Activated CD8-positive, alpha-beta T cell treated with anti-CD3 and anti-CD28 coated beads, Interleukin-2, amount 10 ng/mL, durations not matched to agents 7 days and 5 days (primary cell): ENCODE data around the gene PCDHB12. TPM values are rescaled to one million over a fixed set of nuclear protein-coding genes. Genes with fewer than 3 reads are reported as not detected.
A peak's percentile ranks its signal among the peaks of the same experiment; 100 is the strongest.
"Not testable (repeated sequence)": the region's sequence is repeated elsewhere in the genome, so short reads cannot be mapped to it uniquely, and the experiment has no call there.

Source experiments
- ATAC-seq: fragments of 150-1000 bp; cut with Tn5 transposase; one replicate; pipeline ENCODE4 v1.10.0; 2021; ENCODE audit warnings: moderate library complexity
- CTCF ChIA-PET: fragments of 350-600 bp; sonication (Branson Sonifier 250); formaldehyde crosslinking; loops from one replicate; lab custom pipeline; 2021; ENCODE audit warnings: antibody characterized with exemption; lab: Charles Lee
- POLR2A ChIA-PET: fragments of 350-600 bp; sonication (Branson Sonifier 250); formaldehyde crosslinking; loops from one replicate; lab custom pipeline; 2021; ENCODE audit warnings: antibody characterized with exemption; lab: Charles Lee
- DNase-seq: peaks from one replicate; pipeline ENCODE4 v3.0.0-alpha.2; 2020
- H3K27ac Mint-ChIP-seq: one replicate; pipeline ENCODE4 v1.8.0; 2021; ENCODE audit warnings: mild to moderate bottlenecking, mixed read lengths
- H3K27me3 Mint-ChIP-seq: one replicate; pipeline ENCODE4 v1.8.0; 2021; ENCODE audit warnings: low read depth, mixed read lengths
- H3K36me3 Mint-ChIP-seq: one replicate; pipeline ENCODE4 v1.8.0; 2021; ENCODE audit warnings: low read depth, mixed read lengths
- H3K4me1 Mint-ChIP-seq: one replicate; pipeline ENCODE4 v1.8.0; 2021; ENCODE audit warnings: low read depth, mixed read lengths
- H3K4me3 Mint-ChIP-seq: one replicate; pipeline ENCODE4 v1.8.0; 2021; ENCODE audit warnings: mild to moderate bottlenecking, mixed read lengths
- H3K9me3 Mint-ChIP-seq: one replicate; pipeline ENCODE4 v1.8.0; 2022; ENCODE audit warnings: mixed read lengths; ENCODE audit not compliant: insufficient read depth
- total RNA-seq, 2 experiments: library from RNA; stranded (reverse); gene quantifications; one replicate each; pipeline ENCODE4 v1.2.3, GENCODE V29; 2021

Gene PCDHB12
- not detected for total RNA-seq

GRCh38 chr5:141208478-141208877 lies at the start of gene PCDHB12:
PCDHB12 (plus strand) TSS chr5:141208719; CDS start chr5:141208908, 189 bp downstream.
- Mint-ChIP-seq H3K36me3 (peaks cover 5% of the 10 kb centered on the region), H3K9me3 (peaks cover 14% of the 10 kb centered on the region), H3K27me3 (peaks cover 7% of the 10 kb centered on the region), H3K4me1 (no peaks in the 10 kb centered on the region), H3K27ac (no peak within 1 kb of the TSS), H3K4me3 (no peak within 1 kb of the TSS)
- ATAC-seq = no peak
- ChIA-PET CTCF (interaction anchor here (0.7 kb wide), 1 partner anchor 9 kb away, joined by 3 read pairs; no protein-coding TSS in a partner anchor), POLR2A (no interaction called here)
- no peak for DNase-seq

- Mint-ChIP-seq H3K4me1 (no peaks in the 10 kb centered on the region), H3K9me3 (peaks cover 19% of the 10 kb centered on the region), H3K4me3 (no peak within 1 kb of the TSS), H3K27ac (no peak within 1 kb of the TSS), H3K36me3 (no peaks in the 10 kb centered on the region), H3K27me3 (peaks cover 3% of the 10 kb centered on the region)
- ChIA-PET CTCF (no interaction called here), POLR2A (no interaction called here)
- ATAC-seq (no peak), DNase-seq (peak; percentile 33)
Observed at GRCh38 chr5:141172381-141173204, 35.9 kb upstream of the PCDHB12 start, which contains the start of gene PCDHB7. PCDHB7 (plus strand) TSS chr5:141172644; CDS start chr5:141172836, 192 bp downstream.

- ATAC-seq, H3K36me3 Mint-ChIP-seq, H3K4me1 Mint-ChIP-seq, H3K27me3 Mint-ChIP-seq, H3K4me3 Mint-ChIP-seq, POLR2A ChIA-PET, CTCF ChIA-PET, DNase-seq, H3K9me3 Mint-ChIP-seq, H3K27ac Mint-ChIP-seq: not testable (repeated sequence)
Observed at GRCh38 chr5:141174291-141175104, 34.0 kb upstream of the PCDHB12 start.

DNA sequence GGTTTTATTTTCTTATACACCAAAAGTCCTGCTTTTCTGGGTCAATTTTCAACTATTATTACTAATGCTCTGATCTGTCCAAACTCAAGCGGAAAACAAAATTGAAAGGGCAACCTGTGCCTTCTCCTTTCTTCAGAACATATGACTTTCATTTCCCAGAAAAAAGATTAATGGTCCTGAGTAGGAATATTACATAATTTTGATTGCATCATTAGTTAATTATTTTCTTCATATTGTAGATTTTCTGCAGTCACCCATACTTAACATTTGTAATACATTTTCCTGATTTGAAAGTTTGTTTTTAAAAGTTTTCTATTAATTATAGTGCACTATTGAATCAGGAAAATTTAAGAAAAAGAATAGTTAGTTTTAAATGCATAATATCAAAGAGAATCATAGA lies 32.6 kb upstream of the PCDHB12 start:
- H3K27ac Mint-ChIP-seq = no peak overlapping the region
- no peak overlapping the region for H3K4me3 Mint-ChIP-seq
- H3K36me3 Mint-ChIP-seq = no peaks in the 10 kb centered on the region
- ChIA-PET POLR2A (no interaction called here), CTCF (no interaction called here)
- no peak for DNase-seq
- peaks cover 1% of the 10 kb centered on the region for H3K27me3 Mint-ChIP-seq
- ATAC-seq = no peak
- no peaks in the 10 kb centered on the region for H3K4me1 Mint-ChIP-seq
- peaks cover 12% of the 10 kb centered on the region for H3K9me3 Mint-ChIP-seq

GRCh38 chr5:141177577-141178191 lies 30.8 kb upstream of the PCDHB12 start, which contains the start of gene PCDHB8:
PCDHB8 (plus strand) TSS chr5:141177790; CDS start chr5:141178035, 245 bp downstream.
- H3K4me1 Mint-ChIP-seq, H3K27me3 Mint-ChIP-seq, CTCF ChIA-PET, POLR2A ChIA-PET, ATAC-seq, H3K36me3 Mint-ChIP-seq, H3K4me3 Mint-ChIP-seq, H3K27ac Mint-ChIP-seq, DNase-seq: not testable (repeated sequence)
- H3K9me3 Mint-ChIP-seq = peaks cover 21% of the 10 kb centered on the region

DNA sequence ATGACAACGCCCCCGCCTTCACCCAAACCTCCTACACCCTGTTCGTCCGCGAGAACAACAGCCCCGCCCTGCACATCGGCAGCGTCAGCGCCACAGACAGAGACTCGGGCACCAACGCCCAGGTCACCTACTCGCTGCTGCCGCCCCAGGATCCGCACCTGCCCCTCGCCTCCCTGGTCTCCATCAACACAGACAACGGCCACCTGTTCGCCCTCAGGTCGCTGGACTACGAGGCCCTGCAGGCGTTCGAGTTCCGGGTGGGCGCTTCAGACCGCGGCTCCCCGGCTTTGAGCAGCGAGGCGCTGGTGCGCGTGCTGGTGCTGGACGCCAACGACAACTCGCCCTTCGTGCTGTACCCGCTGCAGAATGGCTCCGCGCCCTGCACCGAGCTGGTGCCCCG lies 29.1 kb upstream of the PCDHB12 start:
- DNase-seq, CTCF ChIA-PET, POLR2A ChIA-PET, H3K27me3 Mint-ChIP-seq, H3K4me1 Mint-ChIP-seq, H3K27ac Mint-ChIP-seq, ATAC-seq, H3K4me3 Mint-ChIP-seq, H3K36me3 Mint-ChIP-seq: not testable (repeated sequence)
- peaks cover 16% of the 10 kb centered on the region for H3K9me3 Mint-ChIP-seq

DNA sequence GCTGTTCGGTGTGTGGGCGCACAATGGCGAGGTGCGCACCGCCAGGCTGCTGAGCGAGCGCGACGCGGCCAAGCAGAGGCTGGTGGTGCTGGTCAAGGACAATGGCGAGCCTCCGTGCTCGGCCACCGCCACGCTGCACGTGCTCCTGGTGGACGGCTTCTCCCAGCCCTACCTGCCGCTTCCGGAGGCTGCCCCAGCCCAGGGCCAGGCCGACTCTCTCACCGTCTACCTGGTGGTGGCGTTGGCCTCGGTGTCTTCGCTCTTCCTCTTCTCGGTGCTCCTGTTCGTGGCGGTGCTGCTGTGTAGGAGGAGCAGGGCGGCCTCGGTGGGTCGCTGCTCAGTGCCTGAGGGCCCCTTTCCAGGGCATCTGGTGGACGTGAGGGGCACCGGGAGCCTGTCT lies 28.6 kb upstream of the PCDHB12 start:
- ATAC-seq, POLR2A ChIA-PET, H3K4me3 Mint-ChIP-seq, H3K4me1 Mint-ChIP-seq, H3K27me3 Mint-ChIP-seq, H3K27ac Mint-ChIP-seq, H3K36me3 Mint-ChIP-seq, DNase-seq, CTCF ChIA-PET: not testable (repeated sequence)
- peaks cover 20% of the 10 kb centered on the region for H3K9me3 Mint-ChIP-seq

DNA sequence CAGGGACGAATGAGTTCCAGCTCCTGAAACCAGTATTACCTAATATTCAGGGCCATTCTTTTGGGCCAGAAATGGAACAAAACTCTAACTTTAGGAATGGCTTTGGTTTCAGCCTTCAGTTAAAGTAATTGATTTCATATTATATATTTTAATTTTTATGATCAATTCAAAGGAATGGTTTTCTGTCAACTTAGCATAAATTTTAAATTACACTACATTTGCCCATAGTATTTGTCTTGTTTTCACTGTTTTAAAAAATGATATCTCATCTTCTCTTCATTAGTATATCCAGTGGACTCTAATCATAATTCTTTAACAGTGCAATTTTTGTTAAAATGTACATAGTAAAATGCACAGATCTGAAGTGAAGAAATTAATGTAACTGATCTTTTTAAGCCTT lies 28.2 kb upstream of the PCDHB12 start:
- DNase-seq = no peak
- ATAC-seq = no peak
- no peak overlapping the region for H3K27ac Mint-ChIP-seq
- H3K4me1 Mint-ChIP-seq = no peaks in the 10 kb centered on the region
- H3K4me3 Mint-ChIP-seq = no peak overlapping the region
- peaks cover 24% of the 10 kb centered on the region for H3K9me3 Mint-ChIP-seq
- H3K36me3 Mint-ChIP-seq = peaks cover 7% of the 10 kb centered on the region
- ChIA-PET POLR2A (no interaction called here), CTCF (no interaction called here)
- peaks cover 1% of the 10 kb centered on the region for H3K27me3 Mint-ChIP-seq

DNA sequence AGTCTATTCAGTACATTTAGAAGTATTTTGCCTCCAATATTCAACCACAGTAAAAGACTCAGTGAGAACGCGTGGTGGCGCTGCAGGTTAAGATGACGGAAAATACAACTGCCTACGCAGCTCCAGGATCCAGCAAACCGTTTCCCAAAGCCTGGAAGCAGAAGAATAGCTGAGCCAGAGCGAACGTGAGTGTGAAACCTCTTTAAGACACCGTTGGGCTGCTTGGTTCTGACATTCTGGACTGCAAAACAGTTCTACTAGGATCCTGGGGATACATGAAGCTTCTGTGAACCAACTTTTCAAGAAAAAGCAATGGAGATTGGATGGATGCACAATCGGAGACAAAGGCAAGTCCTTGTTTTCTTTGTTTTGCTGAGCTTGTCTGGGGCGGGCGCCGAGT lies 26.3 kb upstream of the PCDHB12 start, which contains the start of gene PCDHB16:
Gene PCDHB16, plus strand, starts transcription at position 140 of the 400 bp plus-strand sequence. Its CDS starts 173 bp downstream, at position 313.
- peaks cover 7% of the 10 kb centered on the region for H3K36me3 Mint-ChIP-seq
- ATAC-seq = no peak
- H3K4me3 Mint-ChIP-seq = no peak within 1 kb of the TSS
- H3K27ac Mint-ChIP-seq = no peak within 1 kb of the TSS
- H3K27me3 Mint-ChIP-seq = peaks cover 1% of the 10 kb centered on the region
- DNase-seq = no peak
- no peaks in the 10 kb centered on the region for H3K4me1 Mint-ChIP-seq
- POLR2A ChIA-PET = no interaction called here
- peaks cover 34% of the 10 kb centered on the region for H3K9me3 Mint-ChIP-seq
- CTCF ChIA-PET = interaction anchor here (0.8 kb wide), 1 partner anchor 239 kb away, joined by 3 read pairs; the partner anchor contains the start of gene PCDHGA11

DNA sequence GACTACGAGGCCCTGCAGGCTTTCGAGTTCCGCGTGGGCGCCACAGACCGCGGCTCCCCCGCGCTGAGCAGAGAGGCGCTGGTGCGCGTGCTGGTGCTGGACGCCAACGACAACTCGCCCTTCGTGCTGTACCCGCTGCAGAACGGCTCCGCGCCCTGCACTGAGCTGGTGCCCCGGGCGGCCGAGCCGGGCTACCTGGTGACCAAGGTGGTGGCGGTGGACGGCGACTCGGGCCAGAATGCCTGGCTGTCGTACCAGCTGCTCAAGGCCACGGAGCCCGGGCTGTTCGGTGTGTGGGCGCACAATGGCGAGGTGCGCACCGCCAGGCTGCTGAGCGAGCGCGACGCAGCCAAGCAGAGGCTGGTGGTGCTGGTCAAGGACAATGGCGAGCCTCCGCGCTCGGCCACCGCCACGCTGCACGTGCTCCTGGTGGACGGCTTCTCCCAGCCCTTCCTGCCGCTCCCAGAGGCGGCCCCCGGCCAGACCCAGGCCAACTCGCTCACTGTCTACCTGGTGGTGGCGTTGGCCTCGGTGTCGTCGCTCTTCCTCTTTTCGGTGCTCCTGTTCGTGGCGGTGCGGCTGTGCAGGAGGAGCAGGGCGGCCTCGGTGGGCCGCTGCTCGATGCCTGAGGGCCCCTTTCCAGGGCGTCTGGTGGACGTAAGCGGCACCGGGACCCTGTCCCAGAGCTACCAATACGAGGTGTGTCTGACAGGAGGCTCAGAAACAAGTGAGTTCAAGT lies 24.2 kb upstream of the PCDHB12 start:
- H3K4me1 Mint-ChIP-seq, ATAC-seq, CTCF ChIA-PET, H3K27ac Mint-ChIP-seq, POLR2A ChIA-PET, H3K4me3 Mint-ChIP-seq, DNase-seq, H3K36me3 Mint-ChIP-seq, H3K27me3 Mint-ChIP-seq: not testable (repeated sequence)
- peaks cover 39% of the 10 kb centered on the region for H3K9me3 Mint-ChIP-seq
